ENCODE measurements around the gene FAM3A.

DNA sequence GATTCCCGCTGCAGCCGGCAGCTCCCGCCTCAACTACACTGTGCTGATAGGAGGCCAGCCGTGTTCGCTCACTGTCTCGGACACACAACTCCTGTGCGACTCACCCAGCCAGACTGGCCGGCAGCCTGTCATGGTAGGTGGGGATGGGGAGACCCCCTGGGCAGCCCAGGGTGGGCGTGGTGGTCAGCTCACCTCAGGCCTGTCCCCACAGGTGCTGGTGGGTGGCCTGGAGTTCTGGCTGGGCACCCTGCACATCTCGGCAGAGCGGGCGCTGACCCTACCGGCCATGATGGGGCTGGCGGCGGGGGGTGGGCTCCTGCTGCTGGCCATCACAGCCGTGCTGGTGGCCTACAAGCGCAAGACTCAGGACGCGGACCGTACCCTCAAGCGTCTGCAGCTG, 48.5 kb downstream of the FAM3A start:
- TF ChIP-seq MYC (IDR thresholded peaks at IDR 0.05; ENCODE audit: insufficient read depth, insufficient read length, insufficient replicate concordance, low read length, severe bottlenecking) (no peak), SMC3 (IDR thresholded peaks at IDR 0.05; ENCODE audit: borderline replicate concordance, low read length) (no peak)
- TF ChIP-seq, protein P1, sequence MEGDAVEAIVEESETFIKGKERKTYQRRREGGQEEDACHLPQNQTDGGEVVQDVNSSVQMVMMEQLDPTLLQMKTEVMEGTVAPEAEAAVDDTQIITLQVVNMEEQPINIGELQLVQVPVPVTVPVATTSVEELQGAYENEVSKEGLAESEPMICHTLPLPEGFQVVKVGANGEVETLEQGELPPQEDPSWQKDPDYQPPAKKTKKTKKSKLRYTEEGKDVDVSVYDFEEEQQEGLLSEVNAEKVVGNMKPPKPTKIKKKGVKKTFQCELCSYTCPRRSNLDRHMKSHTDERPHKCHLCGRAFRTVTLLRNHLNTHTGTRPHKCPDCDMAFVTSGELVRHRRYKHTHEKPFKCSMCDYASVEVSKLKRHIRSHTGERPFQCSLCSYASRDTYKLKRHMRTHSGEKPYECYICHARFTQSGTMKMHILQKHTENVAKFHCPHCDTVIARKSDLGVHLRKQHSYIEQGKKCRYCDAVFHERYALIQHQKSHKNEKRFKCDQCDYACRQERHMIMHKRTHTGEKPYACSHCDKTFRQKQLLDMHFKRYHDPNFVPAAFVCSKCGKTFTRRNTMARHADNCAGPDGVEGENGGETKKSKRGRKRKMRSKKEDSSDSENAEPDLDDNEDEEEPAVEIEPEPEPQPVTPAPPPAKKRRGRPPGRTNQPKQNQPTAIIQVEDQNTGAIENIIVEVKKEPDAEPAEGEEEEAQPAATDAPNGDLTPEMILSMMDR (IDR thresholded peaks at IDR 0.05 in 2 of 3, conservative IDR thresholded peaks at IDR 0.05 in 1 of 3; ENCODE audit: control insufficient read depth in 2 of 3, extremely low read depth in 1 of 3, insufficient read depth in 1 of 3, low read depth in 3 of 3, low read length in 3 of 3) = no peak
